Endothelial cell (in vitro differentiated cells): ENCODE measurements around the gene EYA2. TPM values are rescaled to one million over a fixed set of nuclear protein-coding genes. Genes with fewer than 3 reads are reported as not detected.
A peak's percentile ranks its signal among the peaks of the same experiment; 100 is the strongest.

Experiments used
- DNase-seq: peaks from one replicate; pipeline ENCODE4 v3.0.0; 2021; ENCODE audit warnings: low spot score
- H3K27ac Mint-ChIP-seq: one replicate; pipeline ENCODE4 v1.8.0; 2021; ENCODE audit warnings: mixed read lengths, inconsistent platforms; ENCODE audit not compliant: unreplicated experiment
- H3K27me3 Mint-ChIP-seq: one replicate; pipeline ENCODE4 v1.8.0; 2021; ENCODE audit warnings: mild to moderate bottlenecking, moderate library complexity, mixed read lengths, inconsistent platforms; ENCODE audit not compliant: unreplicated experiment
- H3K36me3 Mint-ChIP-seq: one replicate; pipeline ENCODE4 v1.8.0; 2021; ENCODE audit warnings: mild to moderate bottlenecking, low read depth, mixed read lengths, inconsistent platforms; ENCODE audit not compliant: unreplicated experiment
- H3K4me1 Mint-ChIP-seq: one replicate; pipeline ENCODE4 v1.8.0; 2021; ENCODE audit warnings: mild to moderate bottlenecking, mixed read lengths, inconsistent platforms; ENCODE audit not compliant: unreplicated experiment
- H3K4me3 Mint-ChIP-seq: one replicate; pipeline ENCODE4 v1.8.0; 2021; ENCODE audit warnings: mild to moderate bottlenecking, mixed read lengths, inconsistent platforms; ENCODE audit not compliant: unreplicated experiment
- H3K9me3 Mint-ChIP-seq: one replicate; pipeline ENCODE4 v1.8.0; 2021; ENCODE audit warnings: mixed read lengths, inconsistent platforms; ENCODE audit not compliant: unreplicated experiment
- CTCF ChIP-seq: fragments of 200-600 bp; sonication (generic); IDR thresholded peaks from one replicate; pipeline ENCODE4 v1.5.0; 2021; ENCODE audit warnings: antibody characterized with exemption; ENCODE audit not compliant: unreplicated experiment
- total RNA-seq: library from RNA; stranded (reverse); fragmentation: NEBNext Ultra II Directional; extraction: Animal tissue kit (Norgen Biotek cat#: 25700); gene quantifications from one replicate; pipeline ENCODE4 v1.2.1, GENCODE V29; 2021; ENCODE audit not compliant: unreplicated experiment

EYA2 gene
- total RNA-seq, 1 donor from 2014 or later: not detected

DNA sequence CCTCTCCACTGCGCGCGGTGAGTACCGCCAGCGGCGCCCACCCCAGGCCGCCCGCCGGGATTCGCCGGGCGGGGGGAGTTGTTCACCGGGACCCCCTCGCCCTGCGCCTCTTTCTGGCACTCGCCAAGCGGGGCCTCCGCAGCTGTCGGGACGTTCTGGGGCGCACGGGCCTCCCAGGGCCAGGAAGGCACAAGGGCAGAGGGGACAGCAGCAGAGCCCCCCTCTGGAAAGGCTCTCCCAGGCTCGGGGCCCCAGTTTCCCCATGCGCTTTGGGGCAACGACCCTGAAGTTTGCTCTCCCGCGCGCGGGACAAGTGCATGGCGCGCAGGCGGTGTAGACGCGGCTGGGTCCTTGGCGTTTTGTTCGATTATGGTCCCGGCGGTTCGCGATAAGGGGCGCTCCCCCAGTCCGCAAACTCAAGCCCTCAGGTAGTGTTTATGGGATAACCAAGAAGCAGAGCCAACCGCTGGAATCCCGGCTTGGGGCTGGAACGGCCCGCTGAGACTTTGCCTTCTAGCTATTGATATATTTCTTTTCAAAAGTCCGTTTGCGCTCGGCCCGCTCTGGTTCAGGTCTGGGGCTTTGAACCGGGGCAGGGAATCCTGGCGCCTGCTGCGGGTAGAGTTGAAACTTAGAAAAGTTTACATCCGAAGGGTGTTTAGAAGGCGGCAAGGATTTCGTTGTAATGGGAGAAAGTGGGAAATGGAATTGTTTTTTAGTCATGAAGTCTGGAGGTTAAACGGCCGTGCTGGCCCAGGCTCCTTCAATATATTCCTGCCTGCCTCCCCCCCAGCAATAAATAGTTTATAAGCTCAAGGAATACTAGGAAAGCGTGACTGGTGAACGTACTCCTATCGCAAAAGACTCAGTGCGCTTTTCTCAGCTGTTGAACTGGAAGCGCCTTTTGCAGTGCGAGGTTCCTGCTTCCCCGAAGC, 595 bp downstream of the EYA2 start:
- peak; percentile 31 for DNase-seq
- Mint-ChIP-seq H3K27me3 (peaks cover 9% of the 10 kb centered on the region), H3K36me3 (no peaks in the 10 kb centered on the region), H3K4me1 (peaks cover 3% of the 10 kb centered on the region), H3K27ac (no peak overlapping the region), H3K9me3 (no peaks in the 10 kb centered on the region), H3K4me3 (peak overlapping the region; percentile 81)
- no peak for TF ChIP-seq CTCF

- Mint-ChIP-seq H3K9me3 (no peaks in the 10 kb centered on the region), H3K4me1 (peaks cover 3% of the 10 kb centered on the region), H3K4me3 (no peak overlapping the region), H3K36me3 (no peaks in the 10 kb centered on the region), H3K27ac (no peak overlapping the region), H3K27me3 (peaks cover 9% of the 10 kb centered on the region)
- no peak for TF ChIP-seq CTCF
- DNase-seq: no peak
These were observed 1.2 kb downstream of the EYA2 start for GRCh38 chr20:46895906-46896242.

DNA sequence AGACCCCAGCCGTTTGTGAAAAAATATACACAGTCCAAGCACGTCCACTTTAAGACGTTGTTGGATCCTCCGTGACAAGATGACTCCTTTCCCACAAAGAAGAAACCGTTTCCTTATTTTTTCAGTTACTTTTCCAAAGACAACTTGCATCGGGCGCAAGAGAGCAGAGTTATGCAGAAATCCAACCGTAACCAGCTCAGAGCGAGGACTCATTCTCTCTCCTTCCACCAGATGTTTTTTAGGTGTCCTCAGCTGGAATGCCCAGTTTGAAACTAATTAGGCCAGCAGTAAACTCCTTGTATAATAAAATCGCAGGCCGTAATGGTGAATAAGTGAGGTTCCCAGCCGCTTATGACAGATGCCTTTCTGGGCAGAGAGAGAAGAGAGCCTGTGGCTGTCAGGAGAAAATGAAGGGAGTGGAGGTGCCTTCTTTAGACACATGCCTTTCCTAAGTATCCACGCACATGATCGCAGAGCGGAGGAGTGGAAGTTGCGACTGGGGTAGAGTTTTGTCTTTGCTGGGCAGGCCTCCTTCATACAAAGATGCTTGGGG, 2.8 kb downstream of the EYA2 start:
- no peak for DNase-seq
- H3K4me3 Mint-ChIP-seq: no peak overlapping the region
- no peak overlapping the region for H3K27ac Mint-ChIP-seq
- H3K4me1 Mint-ChIP-seq: peaks cover 3% of the 10 kb centered on the region
- peaks cover 9% of the 10 kb centered on the region for H3K27me3 Mint-ChIP-seq
- no peaks in the 10 kb centered on the region for H3K36me3 Mint-ChIP-seq
- no peak for TF ChIP-seq CTCF
- no peaks in the 10 kb centered on the region for H3K9me3 Mint-ChIP-seq

GRCh38 chr20:46898423-46898822, 3.8 kb downstream of the EYA2 start:
- Mint-ChIP-seq H3K27ac (no peak overlapping the region), H3K4me3 (no peak overlapping the region), H3K9me3 (no peaks in the 10 kb centered on the region), H3K36me3 (no peaks in the 10 kb centered on the region), H3K27me3 (peaks cover 9% of the 10 kb centered on the region), H3K4me1 (peaks cover 3% of the 10 kb centered on the region)
- DNase-seq: no peak
- TF ChIP-seq CTCF: no peak

DNA sequence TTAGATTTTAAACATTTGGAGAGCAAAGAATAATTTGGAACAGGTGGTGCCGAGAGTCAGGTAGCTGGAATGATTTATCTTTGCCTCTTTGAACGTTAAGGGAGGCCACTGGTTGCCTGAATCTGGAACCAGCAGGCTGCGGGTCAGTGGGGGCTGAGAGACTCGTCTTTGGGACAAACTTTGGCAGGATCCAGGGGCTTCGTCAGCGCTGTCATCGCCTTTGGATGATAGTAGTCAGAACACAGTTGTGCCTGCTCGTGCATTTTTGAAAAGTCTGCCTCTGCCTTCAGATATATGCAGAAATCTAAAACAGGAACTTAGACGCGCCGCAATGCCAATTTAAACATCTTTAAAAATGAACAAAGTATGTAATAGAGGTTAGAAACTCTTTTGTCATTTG, 5.0 kb downstream of the EYA2 start:
- Mint-ChIP-seq H3K9me3 (no peaks in the 10 kb centered on the region), H3K27ac (no peak overlapping the region), H3K36me3 (no peaks in the 10 kb centered on the region), H3K4me3 (no peak overlapping the region), H3K4me1 (no peaks in the 10 kb centered on the region), H3K27me3 (peaks cover 4% of the 10 kb centered on the region)
- no peak for TF ChIP-seq CTCF
- DNase-seq: no peak
